HL-60 (cell line): ENCODE data around the gene FBXO42.
"Not testable (repeated sequence)": the region's sequence is repeated elsewhere in the genome, so short reads cannot be mapped to it uniquely, and the experiment has no call there.

Source experiments
- DNase-seq, 2 experiments: peaks; one replicate each; pipeline ENCODE4 v3.0.0-alpha.2; 2010 to 2020; ENCODE audit warnings: low read depth in 1 of 2, low spot score in 1 of 2
- H3K27ac ChIP-seq: fragments of 250-450 bp; sonication (Bioruptor Pico); replicated peaks from 2 replicates; pipeline ENCODE4 v1.5.1; 2020; ENCODE audit warnings: mild to moderate bottlenecking, moderate library complexity
- H3K27me3 ChIP-seq: fragments of 250-450 bp; sonication (Bioruptor Pico); 2 replicates; pipeline ENCODE4 v1.5.1; 2021; ENCODE audit warnings: mild to moderate bottlenecking, moderate library complexity; ENCODE audit not compliant: insufficient read depth, poor library complexity, severe bottlenecking
- H3K4me3 ChIP-seq: replicated peaks from 2 replicates; pipeline ENCODE4 v1.5.1; 2011; ENCODE audit warnings: mild to moderate bottlenecking, control low read depth, low read length; ENCODE audit not compliant: insufficient read depth
- GABPA ChIP-seq: IDR thresholded peaks from 2 replicates; pipeline ENCODE4 v1.6.1; 2012; ENCODE audit warnings: low read depth
- POLR2AphosphoS5 ChIP-seq: IDR thresholded peaks from 2 replicates; pipeline ENCODE4 v1.6.1; 2012; ENCODE audit warnings: low read depth
- SPI1 ChIP-seq: IDR thresholded peaks from 2 replicates; pipeline ENCODE4 v1.6.1; 2012; ENCODE audit warnings: low read depth, mild to moderate bottlenecking, borderline replicate concordance
- TF ChIP-seq, protein P1 (sequence below): IDR thresholded peaks from one replicate; pipeline ENCODE4 v1.5.1; 2011; ENCODE audit warnings: low read length, control low read depth, inconsistent platforms; ENCODE audit not compliant: insufficient read depth
- TF ChIP-seq, protein P2 (sequence below): IDR thresholded peaks from 2 replicates; pipeline ENCODE4 v1.6.1; 2012; ENCODE audit warnings: low read depth; ENCODE audit not compliant: insufficient replicate concordance

FBXO42 gene

DNA sequence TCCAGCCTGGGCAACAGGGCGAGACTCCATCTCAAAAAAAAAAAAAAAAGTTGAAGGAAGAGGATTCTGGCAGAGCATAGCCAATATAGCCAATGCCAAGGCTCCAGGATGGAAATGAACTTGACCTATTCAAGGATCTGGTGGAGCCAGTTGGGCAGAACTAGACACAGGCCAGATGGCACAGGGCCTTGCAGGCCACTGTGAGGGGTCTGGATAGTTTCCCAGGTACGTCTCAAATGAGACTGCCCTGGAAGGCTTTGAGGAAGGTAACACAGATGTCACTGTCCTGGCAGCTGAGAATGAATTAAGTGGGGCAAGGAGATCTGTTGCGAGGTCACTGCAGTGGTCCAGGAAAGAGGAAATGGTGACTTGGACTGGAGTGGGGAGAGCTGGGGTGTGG lies 127.8 kb downstream of the FBXO42 start:
- no peak overlapping the region for H3K4me3 ChIP-seq
- no peak for DNase-seq
- TF ChIP-seq GABPA (no peak), SPI1 (no peak), POLR2AphosphoS5 (no peak)
- TF ChIP-seq, protein P1, sequence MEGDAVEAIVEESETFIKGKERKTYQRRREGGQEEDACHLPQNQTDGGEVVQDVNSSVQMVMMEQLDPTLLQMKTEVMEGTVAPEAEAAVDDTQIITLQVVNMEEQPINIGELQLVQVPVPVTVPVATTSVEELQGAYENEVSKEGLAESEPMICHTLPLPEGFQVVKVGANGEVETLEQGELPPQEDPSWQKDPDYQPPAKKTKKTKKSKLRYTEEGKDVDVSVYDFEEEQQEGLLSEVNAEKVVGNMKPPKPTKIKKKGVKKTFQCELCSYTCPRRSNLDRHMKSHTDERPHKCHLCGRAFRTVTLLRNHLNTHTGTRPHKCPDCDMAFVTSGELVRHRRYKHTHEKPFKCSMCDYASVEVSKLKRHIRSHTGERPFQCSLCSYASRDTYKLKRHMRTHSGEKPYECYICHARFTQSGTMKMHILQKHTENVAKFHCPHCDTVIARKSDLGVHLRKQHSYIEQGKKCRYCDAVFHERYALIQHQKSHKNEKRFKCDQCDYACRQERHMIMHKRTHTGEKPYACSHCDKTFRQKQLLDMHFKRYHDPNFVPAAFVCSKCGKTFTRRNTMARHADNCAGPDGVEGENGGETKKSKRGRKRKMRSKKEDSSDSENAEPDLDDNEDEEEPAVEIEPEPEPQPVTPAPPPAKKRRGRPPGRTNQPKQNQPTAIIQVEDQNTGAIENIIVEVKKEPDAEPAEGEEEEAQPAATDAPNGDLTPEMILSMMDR, result no peak
- TF ChIP-seq, protein P2, sequence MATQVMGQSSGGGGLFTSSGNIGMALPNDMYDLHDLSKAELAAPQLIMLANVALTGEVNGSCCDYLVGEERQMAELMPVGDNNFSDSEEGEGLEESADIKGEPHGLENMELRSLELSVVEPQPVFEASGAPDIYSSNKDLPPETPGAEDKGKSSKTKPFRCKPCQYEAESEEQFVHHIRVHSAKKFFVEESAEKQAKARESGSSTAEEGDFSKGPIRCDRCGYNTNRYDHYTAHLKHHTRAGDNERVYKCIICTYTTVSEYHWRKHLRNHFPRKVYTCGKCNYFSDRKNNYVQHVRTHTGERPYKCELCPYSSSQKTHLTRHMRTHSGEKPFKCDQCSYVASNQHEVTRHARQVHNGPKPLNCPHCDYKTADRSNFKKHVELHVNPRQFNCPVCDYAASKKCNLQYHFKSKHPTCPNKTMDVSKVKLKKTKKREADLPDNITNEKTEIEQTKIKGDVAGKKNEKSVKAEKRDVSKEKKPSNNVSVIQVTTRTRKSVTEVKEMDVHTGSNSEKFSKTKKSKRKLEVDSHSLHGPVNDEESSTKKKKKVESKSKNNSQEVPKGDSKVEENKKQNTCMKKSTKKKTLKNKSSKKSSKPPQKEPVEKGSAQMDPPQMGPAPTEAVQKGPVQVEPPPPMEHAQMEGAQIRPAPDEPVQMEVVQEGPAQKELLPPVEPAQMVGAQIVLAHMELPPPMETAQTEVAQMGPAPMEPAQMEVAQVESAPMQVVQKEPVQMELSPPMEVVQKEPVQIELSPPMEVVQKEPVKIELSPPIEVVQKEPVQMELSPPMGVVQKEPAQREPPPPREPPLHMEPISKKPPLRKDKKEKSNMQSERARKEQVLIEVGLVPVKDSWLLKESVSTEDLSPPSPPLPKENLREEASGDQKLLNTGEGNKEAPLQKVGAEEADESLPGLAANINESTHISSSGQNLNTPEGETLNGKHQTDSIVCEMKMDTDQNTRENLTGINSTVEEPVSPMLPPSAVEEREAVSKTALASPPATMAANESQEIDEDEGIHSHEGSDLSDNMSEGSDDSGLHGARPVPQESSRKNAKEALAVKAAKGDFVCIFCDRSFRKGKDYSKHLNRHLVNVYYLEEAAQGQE, result no peak
- no peaks in the 10 kb centered on the region for H3K27me3 ChIP-seq
- no peak overlapping the region for H3K27ac ChIP-seq

DNA sequence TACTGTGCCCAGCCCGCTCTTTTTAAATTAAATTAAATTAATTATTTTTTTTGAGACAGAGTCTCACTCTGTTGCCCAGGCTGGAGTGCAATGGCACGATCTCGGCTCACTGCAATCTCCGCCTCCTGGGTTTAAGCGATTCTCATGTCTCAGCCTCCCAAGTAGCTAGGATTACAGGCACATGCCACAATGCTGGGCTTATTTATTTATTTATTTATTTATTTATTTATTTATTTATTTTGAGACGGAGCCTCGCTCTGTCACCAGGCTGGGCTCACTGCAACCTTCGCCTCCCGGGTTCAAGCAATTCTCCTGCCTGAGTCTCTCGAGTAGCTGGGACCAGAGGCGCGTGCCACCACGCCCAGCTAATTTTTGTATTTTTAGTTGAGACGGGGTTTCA lies 129.6 kb downstream of the FBXO42 start:
- not testable (repeated sequence) for H3K27me3 ChIP-seq, DNase-seq, H3K27ac ChIP-seq, H3K4me3 ChIP-seq

DNA sequence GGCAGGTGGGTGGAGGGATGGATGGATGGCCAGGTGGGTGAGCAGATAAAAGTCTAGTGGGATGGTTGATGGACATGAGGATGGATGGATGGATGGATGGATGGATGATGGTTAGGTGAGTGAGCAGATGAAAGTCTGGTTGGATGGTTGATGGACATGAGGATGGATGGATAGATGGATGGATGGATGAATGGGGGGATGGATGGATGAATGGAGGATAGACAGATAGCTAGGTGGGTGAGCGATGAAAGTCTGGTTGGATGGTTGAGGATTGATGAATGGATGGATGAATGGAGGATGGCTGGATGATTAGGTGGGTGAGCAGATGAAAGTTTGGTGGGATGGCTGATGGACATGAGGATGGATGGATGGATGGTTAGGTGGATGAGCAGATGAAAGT lies 130.8 kb downstream of the FBXO42 start:
- no peak for DNase-seq
- Histone ChIP-seq H3K27me3 (peaks cover 3% of the 10 kb centered on the region), H3K4me3 (no peak overlapping the region), H3K27ac (no peak overlapping the region)
- TF ChIP-seq POLR2AphosphoS5 (no peak), SPI1 (no peak), GABPA (no peak)
- TF ChIP-seq, protein P2, result no peak
- TF ChIP-seq, protein P1, result no peak

DNA sequence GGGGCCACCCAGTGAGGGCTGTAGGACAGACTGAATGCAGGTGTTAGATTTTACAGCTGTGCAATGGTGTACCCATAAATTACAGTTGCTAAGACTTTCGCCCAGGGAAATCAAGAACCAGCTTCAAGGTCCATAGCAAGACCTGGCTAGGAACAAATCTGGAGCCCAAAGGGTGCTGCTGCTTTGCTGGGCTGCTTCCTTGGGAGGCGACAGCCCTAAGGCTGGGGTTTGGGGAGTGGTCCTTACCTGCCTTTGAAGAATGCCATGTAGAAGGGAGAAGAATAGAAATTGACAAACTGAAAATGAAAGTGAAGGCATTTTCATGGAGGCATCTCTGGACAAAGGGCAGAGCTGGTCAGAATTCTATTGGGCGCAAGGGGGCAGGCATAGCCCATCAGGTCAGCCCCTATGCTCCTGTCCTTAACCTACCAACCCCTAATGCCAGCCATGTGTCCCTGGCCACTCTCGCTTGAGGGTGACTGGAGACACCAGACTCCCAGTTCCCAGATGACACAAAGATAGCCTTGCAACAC lies 132.2 kb downstream of the FBXO42 start:
- H3K4me3 ChIP-seq, result no peak overlapping the region
- TF ChIP-seq GABPA, result no peak
- TF ChIP-seq, protein P1, result no peak
- TF ChIP-seq, protein P2, result no peak
- no peak for TF ChIP-seq SPI1
- H3K27ac ChIP-seq, result no peak overlapping the region
- no peak for DNase-seq
- H3K27me3 ChIP-seq, result peaks cover 3% of the 10 kb centered on the region
